HEK293 (cell line): Measurements from ENCODE around the gene LMOD3.

Experiments used
- IKZF3 ChIP-seq: fragments of 450-650 bp; IDR thresholded peaks from 2 replicates; pipeline ENCODE4 v1.5.0; 2018; ENCODE audit warnings: missing biosample characterization, mild to moderate bottlenecking, missing genetic modification characterization, moderate library complexity
- KLF10 ChIP-seq: fragments of 450-650 bp; IDR thresholded peaks from 2 replicates; pipeline ENCODE4 v1.5.1; 2018; ENCODE audit warnings: missing biosample characterization, mild to moderate bottlenecking, missing genetic modification characterization
- KLF9 ChIP-seq: fragments of 450-650 bp; formaldehyde crosslinking; IDR thresholded peaks from 2 replicates; pipeline ENCODE4 v1.5.1; 2016; ENCODE audit warnings: missing biosample characterization, missing genetic modification characterization, low read depth
- PRDM10 ChIP-seq: fragments of 450-650 bp; formaldehyde crosslinking; IDR thresholded peaks from 2 replicates; pipeline ENCODE4 v1.5.1; 2016; ENCODE audit warnings: missing biosample characterization, missing genetic modification characterization
- SP3 ChIP-seq: fragments of 450-650 bp; formaldehyde crosslinking; IDR thresholded peaks from 2 replicates; pipeline ENCODE4 v1.5.1; 2016; ENCODE audit warnings: missing biosample characterization, missing genetic modification characterization
- SP7 ChIP-seq: fragments of 450-650 bp; formaldehyde crosslinking; IDR thresholded peaks from 2 replicates; pipeline ENCODE4 v1.5.1; 2016; ENCODE audit warnings: missing biosample characterization, missing genetic modification characterization
- ZFHX2 ChIP-seq: fragments of 450-650 bp; formaldehyde crosslinking; conservative IDR thresholded peaks from 2 replicates; pipeline ENCODE4 v1.5.1; 2016; ENCODE audit warnings: missing biosample characterization, missing genetic modification characterization
- ZNF148 ChIP-seq: fragments of 450-650 bp; formaldehyde crosslinking; IDR thresholded peaks from 2 replicates; pipeline ENCODE4 v1.5.0; 2017; ENCODE audit warnings: missing biosample characterization, missing genetic modification characterization, borderline replicate concordance
- ZNF221 ChIP-seq: fragments of 450-650 bp; formaldehyde crosslinking; IDR thresholded peaks from 2 replicates; pipeline ENCODE4 v1.5.1; 2017; ENCODE audit warnings: missing biosample characterization, missing genetic modification characterization, borderline replicate concordance
- ZNF239 ChIP-seq: fragments of 450-650 bp; formaldehyde crosslinking; IDR thresholded peaks from 2 replicates; pipeline ENCODE4 v1.5.1; 2016; ENCODE audit warnings: missing biosample characterization, missing genetic modification characterization
- ZNF324 ChIP-seq: fragments of 450-650 bp; formaldehyde crosslinking; IDR thresholded peaks from 2 replicates; pipeline ENCODE4 v1.5.1; 2016; ENCODE audit warnings: missing biosample characterization, missing genetic modification characterization
- ZNF510 ChIP-seq: fragments of 450-650 bp; formaldehyde crosslinking; IDR thresholded peaks from 2 replicates; pipeline ENCODE4 v1.5.1; 2018; ENCODE audit warnings: mild to moderate bottlenecking, missing genetic modification characterization, missing biosample characterization; ENCODE audit not compliant: insufficient replicate concordance
- ZNF514 ChIP-seq: fragments of 450-650 bp; formaldehyde crosslinking; IDR thresholded peaks from 2 replicates; pipeline ENCODE4 v1.5.1; 2016; ENCODE audit warnings: missing biosample characterization, missing genetic modification characterization
- ZNF561 ChIP-seq: fragments of 450-650 bp; IDR thresholded peaks from 2 replicates; pipeline ENCODE4 v1.5.1; 2018; ENCODE audit warnings: missing biosample characterization, missing genetic modification characterization, borderline replicate concordance
- ZNF654 ChIP-seq: fragments of 450-650 bp; formaldehyde crosslinking; IDR thresholded peaks from 2 replicates; pipeline ENCODE4 v1.5.1; 2016; ENCODE audit warnings: low read depth, missing biosample characterization, missing genetic modification characterization
- ZNF677 ChIP-seq: fragments of 450-650 bp; IDR thresholded peaks from 2 replicates; pipeline ENCODE4 v1.5.0; 2018; ENCODE audit warnings: missing biosample characterization, mild to moderate bottlenecking, missing genetic modification characterization, moderate library complexity
- ZNF785 ChIP-seq: fragments of 450-650 bp; formaldehyde crosslinking; IDR thresholded peaks from 2 replicates; pipeline ENCODE4 v1.5.1; 2016; ENCODE audit warnings: missing biosample characterization, missing genetic modification characterization
- ZNF792 ChIP-seq: fragments of 450-650 bp; formaldehyde crosslinking; IDR thresholded peaks from 2 replicates; pipeline ENCODE4 v1.5.1; 2016; ENCODE audit warnings: missing biosample characterization, missing genetic modification characterization
- ZSCAN16 ChIP-seq: fragments of 450-650 bp; formaldehyde crosslinking; IDR thresholded peaks from 2 replicates; pipeline ENCODE4 v1.5.1; 2016; ENCODE audit warnings: missing biosample characterization, missing genetic modification characterization
- ZXDB ChIP-seq: fragments of 450-650 bp; formaldehyde crosslinking; IDR thresholded peaks from 2 replicates; pipeline ENCODE4 v1.5.1; 2016; ENCODE audit warnings: missing biosample characterization, missing genetic modification characterization
- TF ChIP-seq, protein P1 (sequence below): fragments of 450-650 bp; formaldehyde crosslinking; IDR thresholded peaks from 2 replicates; pipeline ENCODE4 v1.5.1; 2017; ENCODE audit warnings: missing biosample characterization, missing genetic modification characterization
- TF ChIP-seq, protein P2 (sequence below): fragments of 450-650 bp; formaldehyde crosslinking; IDR thresholded peaks from 2 replicates; pipeline ENCODE4 v1.5.1; 2016; ENCODE audit warnings: missing biosample characterization, missing genetic modification characterization, low read depth
- TF ChIP-seq, protein P3 (sequence below): fragments of 450-650 bp; formaldehyde crosslinking; IDR thresholded peaks from 2 replicates; pipeline ENCODE4 v1.5.1; 2016; ENCODE audit warnings: missing biosample characterization, missing genetic modification characterization

The LMOD3 gene

GRCh38 chr3:69080233-69080920 lies 42.0 kb downstream of the LMOD3 start, which contains the start of gene UBA3 (continued):
- TF ChIP-seq ZNF792 (tag by site-specific recombination) (no peak), IKZF3 (tag by site-specific recombination) (no peak), ZNF239 (tag by site-specific recombination) (no peak), SP7 (tag by site-specific recombination) (peak; percentile 58; the same call in 1 of the 2 replicates), ZNF514 (tag by site-specific recombination) (no peak), ZXDB (tag by site-specific recombination) (no peak), ZNF785 (tag by site-specific recombination) (no peak), ZNF654 (no peak), ZSCAN16 (tag by site-specific recombination) (no peak), ZNF221 (tag by site-specific recombination) (no peak), ZNF561 (tag by site-specific recombination) (no peak), ZNF510 (tag by site-specific recombination) (no peak), KLF10 (no peak), ZNF677 (tag by site-specific recombination) (no peak), KLF9 (tag by site-specific recombination) (peak; percentile 31; the same call in 1 of the 2 replicates), ZNF324 (tag by site-specific recombination) (no peak), ZNF148 (tag by site-specific recombination) (no peak), SP3 (peak; percentile 36), PRDM10 (peak; percentile 93), ZFHX2 (tag by site-specific recombination) (peak; percentile 42)
- TF ChIP-seq, protein P1, sequence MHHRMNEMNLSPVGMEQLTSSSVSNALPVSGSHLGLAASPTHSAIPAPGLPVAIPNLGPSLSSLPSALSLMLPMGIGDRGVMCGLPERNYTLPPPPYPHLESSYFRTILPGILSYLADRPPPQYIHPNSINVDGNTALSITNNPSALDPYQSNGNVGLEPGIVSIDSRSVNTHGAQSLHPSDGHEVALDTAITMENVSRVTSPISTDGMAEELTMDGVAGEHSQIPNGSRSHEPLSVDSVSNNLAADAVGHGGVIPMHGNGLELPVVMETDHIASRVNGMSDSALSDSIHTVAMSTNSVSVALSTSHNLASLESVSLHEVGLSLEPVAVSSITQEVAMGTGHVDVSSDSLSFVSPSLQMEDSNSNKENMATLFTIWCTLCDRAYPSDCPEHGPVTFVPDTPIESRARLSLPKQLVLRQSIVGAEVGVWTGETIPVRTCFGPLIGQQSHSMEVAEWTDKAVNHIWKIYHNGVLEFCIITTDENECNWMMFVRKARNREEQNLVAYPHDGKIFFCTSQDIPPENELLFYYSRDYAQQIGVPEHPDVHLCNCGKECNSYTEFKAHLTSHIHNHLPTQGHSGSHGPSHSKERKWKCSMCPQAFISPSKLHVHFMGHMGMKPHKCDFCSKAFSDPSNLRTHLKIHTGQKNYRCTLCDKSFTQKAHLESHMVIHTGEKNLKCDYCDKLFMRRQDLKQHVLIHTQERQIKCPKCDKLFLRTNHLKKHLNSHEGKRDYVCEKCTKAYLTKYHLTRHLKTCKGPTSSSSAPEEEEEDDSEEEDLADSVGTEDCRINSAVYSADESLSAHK (tag by site-specific recombination): no peak
- TF ChIP-seq, protein P2, sequence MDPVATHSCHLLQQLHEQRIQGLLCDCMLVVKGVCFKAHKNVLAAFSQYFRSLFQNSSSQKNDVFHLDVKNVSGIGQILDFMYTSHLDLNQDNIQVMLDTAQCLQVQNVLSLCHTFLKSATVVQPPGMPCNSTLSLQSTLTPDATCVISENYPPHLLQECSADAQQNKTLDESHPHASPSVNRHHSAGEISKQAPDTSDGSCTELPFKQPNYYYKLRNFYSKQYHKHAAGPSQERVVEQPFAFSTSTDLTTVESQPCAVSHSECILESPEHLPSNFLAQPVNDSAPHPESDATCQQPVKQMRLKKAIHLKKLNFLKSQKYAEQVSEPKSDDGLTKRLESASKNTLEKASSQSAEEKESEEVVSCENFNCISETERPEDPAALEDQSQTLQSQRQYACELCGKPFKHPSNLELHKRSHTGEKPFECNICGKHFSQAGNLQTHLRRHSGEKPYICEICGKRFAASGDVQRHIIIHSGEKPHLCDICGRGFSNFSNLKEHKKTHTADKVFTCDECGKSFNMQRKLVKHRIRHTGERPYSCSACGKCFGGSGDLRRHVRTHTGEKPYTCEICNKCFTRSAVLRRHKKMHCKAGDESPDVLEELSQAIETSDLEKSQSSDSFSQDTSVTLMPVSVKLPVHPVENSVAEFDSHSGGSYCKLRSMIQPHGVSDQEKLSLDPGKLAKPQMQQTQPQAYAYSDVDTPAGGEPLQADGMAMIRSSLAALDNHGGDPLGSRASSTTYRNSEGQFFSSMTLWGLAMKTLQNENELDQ (tag by site-specific recombination): no peak
- TF ChIP-seq, protein P3, sequence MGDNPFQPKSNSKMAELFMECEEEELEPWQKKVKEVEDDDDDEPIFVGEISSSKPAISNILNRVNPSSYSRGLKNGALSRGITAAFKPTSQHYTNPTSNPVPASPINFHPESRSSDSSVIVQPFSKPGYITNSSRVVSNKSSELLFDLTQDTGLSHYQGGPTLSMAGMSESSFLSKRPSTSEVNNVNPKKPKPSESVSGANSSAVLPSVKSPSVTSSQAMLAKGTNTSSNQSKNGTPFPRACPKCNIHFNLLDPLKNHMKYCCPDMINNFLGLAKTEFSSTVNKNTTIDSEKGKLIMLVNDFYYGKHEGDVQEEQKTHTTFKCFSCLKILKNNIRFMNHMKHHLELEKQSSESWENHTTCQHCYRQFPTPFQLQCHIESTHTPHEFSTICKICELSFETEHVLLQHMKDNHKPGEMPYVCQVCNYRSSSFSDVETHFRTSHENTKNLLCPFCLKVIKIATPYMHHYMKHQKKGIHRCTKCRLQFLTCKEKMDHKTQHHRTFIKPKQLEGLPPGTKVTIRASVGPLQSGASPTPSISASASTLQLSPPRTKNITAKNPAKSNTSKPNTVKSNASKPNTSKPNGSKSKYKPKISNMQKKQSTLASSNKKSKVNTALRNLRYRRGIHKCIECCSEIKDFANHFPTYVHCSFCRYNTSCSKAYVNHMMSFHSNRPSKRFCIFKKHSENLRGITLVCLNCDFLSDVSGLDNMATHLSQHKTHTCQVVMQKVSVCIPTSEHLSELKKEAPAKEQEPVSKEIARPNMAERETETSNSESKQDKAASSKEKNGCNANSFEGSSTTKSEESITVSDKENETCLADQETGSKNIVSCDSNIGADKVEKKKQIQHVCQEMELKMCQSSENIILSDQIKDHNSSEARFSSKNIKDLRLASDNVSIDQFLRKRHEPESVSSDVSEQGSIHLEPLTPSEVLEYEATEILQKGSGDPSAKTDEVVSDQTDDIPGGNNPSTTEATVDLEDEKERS (tag by site-specific recombination): no peak
